GM12878 (cell line): ENCODE data around the gene DPPA5. TPM values are rescaled to one million over a fixed set of nuclear protein-coding genes. Genes with fewer than 3 reads are reported as not detected.

Experiments
- ATAC-seq: fragments of 200-7000 bp; cut with Tn5 transposase; 3 replicates; pipeline ENCODE4 v1.9.1; 2020; ENCODE audit warnings: mild to moderate bottlenecking, moderate library complexity
- BruUV-seq: library from RNA; stranded (reverse); fragments of 400-500 nt; replicated peaks from 2 replicates; lab custom pipeline; 2021; lab: Mats Ljungman, UMichigan
- CTCF ChIA-PET: fragments of 300-600 bp; sonication (Branson Sonifier 250); formaldehyde crosslinking; extraction: SDS; loops from one replicate; lab custom pipeline; 2021; ENCODE audit warnings: inconsistent platforms; lab: Yijun Ruan, JAX
- POLR2A ChIA-PET: fragments of 350-600 bp; formaldehyde crosslinking; extraction: SDS; loops from one replicate; lab custom pipeline; 2021; ENCODE audit warnings: inconsistent platforms; lab: Charles Lee
- RAD21 ChIA-PET: fragments of 300-600 bp; sonication (Branson Sonifier 250); formaldehyde crosslinking; loops from one replicate; lab custom pipeline; 2023; ENCODE audit warnings: antibody characterized with exemption; ENCODE audit not compliant: unreplicated experiment; lab: Charles Lee
- SMC1A ChIA-PET: fragments of 300-600 bp; sonication (Branson Sonifier 250); formaldehyde crosslinking; loops from one replicate; lab custom pipeline; 2023; ENCODE audit not compliant: unreplicated experiment, uncharacterized antibody; lab: Charles Lee
- DNase-seq: peaks from one replicate; pipeline ENCODE4 v3.0.0-alpha.2; 2011; ENCODE audit warnings: low read depth, low spot score
- FAIRE-seq: peaks from 3 replicates; lab custom pipeline; 2011; peaks lifted over from hg19 to GRCh38; lab: Jason Lieb, UNC
- H2AFZ ChIP-seq: 2 replicates; pipeline ENCODE4 v1.6.0; 2011; ENCODE audit warnings: low read depth, low read length, control low read depth; ENCODE audit not compliant: control insufficient read depth
- H3K27ac ChIP-seq: 2 replicates; pipeline ENCODE4 v1.5.1; 2011; ENCODE audit warnings: control low read depth; ENCODE audit not compliant: control insufficient read depth, insufficient read depth
- H3K27me3 ChIP-seq, 2 experiments: replicated peaks in 1 of 2; 2 replicates each; pipeline versions ENCODE4 v1.6.0 to v1.6.1; 2011; ENCODE audit warnings: low read length in 1 of 2; ENCODE audit not compliant: control insufficient read depth in 2 of 2, insufficient read depth in 2 of 2
- H3K36me3 ChIP-seq, 2 experiments: 2 replicates each; pipeline ENCODE4 v1.5.1; 2011; ENCODE audit warnings: low read length in 1 of 2; ENCODE audit not compliant: control insufficient read depth in 2 of 2, insufficient read depth in 2 of 2
- H3K4me1 ChIP-seq: 2 replicates; pipeline ENCODE4 v1.6.1; 2011; ENCODE audit warnings: mild to moderate bottlenecking, low read length, moderate library complexity, mixed read lengths; ENCODE audit not compliant: control insufficient read depth, insufficient read depth
- H3K4me2 ChIP-seq: 2 replicates; pipeline ENCODE4 v1.6.0; 2011; ENCODE audit warnings: control low read depth; ENCODE audit not compliant: control insufficient read depth, insufficient read depth
- H3K4me3 ChIP-seq: fragments of 200-600 bp; sonication (generic); 2 replicates; pipeline ENCODE4 v1.5.1; 2016
- H3K79me2 ChIP-seq: 2 replicates; pipeline ENCODE4 v1.6.0; 2011; ENCODE audit warnings: low read length; ENCODE audit not compliant: control insufficient read depth, insufficient read depth
- H3K9ac ChIP-seq: 2 replicates; pipeline ENCODE4 v1.8.0; 2011; ENCODE audit warnings: low read length, control low read depth, mixed read lengths; ENCODE audit not compliant: control insufficient read depth, insufficient read depth
- H3K9me3 ChIP-seq: replicated peaks from 3 replicates; pipeline ENCODE4 v1.5.1; 2011; ENCODE audit warnings: mild to moderate bottlenecking, low read length; ENCODE audit not compliant: control insufficient read depth, insufficient read depth
- H4K20me1 ChIP-seq: 2 replicates; pipeline ENCODE4 v1.6.0; 2011; ENCODE audit not compliant: control insufficient read depth, insufficient read depth
- BCL11A ChIP-seq: IDR thresholded peaks from 2 replicates; pipeline ENCODE4 v1.6.1; 2011; ENCODE audit warnings: low read depth, low read length
- CTCF ChIP-seq, 3 experiments: IDR thresholded peaks in 2 of 3; conservative IDR thresholded peaks in 1 of 3; 2 replicates each; pipeline ENCODE4 v1.5.1; 2011; ENCODE audit warnings: low read depth in 3 of 3, low read length in 3 of 3, mild to moderate bottlenecking in 3 of 3, control low read depth in 2 of 3, moderate library complexity in 2 of 3, inconsistent platforms in 1 of 3, mixed read lengths in 1 of 3; ENCODE audit not compliant: control insufficient read depth in 2 of 3, insufficient read depth in 1 of 3; ENCODE audit errors: extremely low read depth in 1 of 3
- GATAD2B ChIP-seq: fragments of 450-650 bp; conservative IDR thresholded peaks from 2 replicates; pipeline ENCODE4 v1.6.1; 2017; ENCODE audit warnings: low read depth, mild to moderate bottlenecking, moderate library complexity
- HSF1 ChIP-seq: fragments of 150-350 bp; IDR thresholded peaks from 2 replicates; pipeline ENCODE4 v1.6.1; 2014; ENCODE audit warnings: mild to moderate bottlenecking, low read depth, low read length
- JUND ChIP-seq: IDR thresholded peaks from 2 replicates; pipeline ENCODE4 v1.6.1; 2012; ENCODE audit warnings: low read depth, mild to moderate bottlenecking, low read length, improper control_type of control experiment, moderate library complexity
- PKNOX1 ChIP-seq: fragments of 450-650 bp; IDR thresholded peaks from 2 replicates; pipeline ENCODE4 v1.6.1; 2016; ENCODE audit warnings: mild to moderate bottlenecking
- SPI1 ChIP-seq: IDR thresholded peaks from 2 replicates; pipeline ENCODE4 v1.6.1; 2011; ENCODE audit warnings: low read depth, mild to moderate bottlenecking, low read length, moderate library complexity, borderline replicate concordance; ENCODE audit not compliant: insufficient read depth
- TCF3 ChIP-seq: IDR thresholded peaks from 2 replicates; pipeline ENCODE4 v1.6.1; 2012; ENCODE audit warnings: low read depth, mild to moderate bottlenecking, low read length, borderline replicate concordance; ENCODE audit not compliant: insufficient read depth
- WGBS: methylation state at CpG from one replicate; pipeline ENCODE4 v1.1.6; 2016; ENCODE audit warnings: low lambda C conversion rate; ENCODE audit not compliant: insufficient replicate concordance, insufficient coverage; ENCODE audit errors: missing lambda C conversion rate; 5-methylcytosine and 5-hydroxymethylcytosine counted together
- in situ Hi-C: fragments of 300-500 bp; cut with MboI; formaldehyde crosslinking; loops from 9 replicates; pipeline ENCODE4 v1.14.3; 2018; ENCODE audit warnings: mixed read lengths
- intact Hi-C: fragments of 100-400 bp; cut with micrococcal nuclease; formaldehyde crosslinking; loops from one replicate; pipeline ENCODE4 v1.14.2; 2022; ENCODE audit not compliant: unreplicated experiment
- polyA plus RNA-seq, 11 experiments: library from polyadenylated mRNA; depleted of rRNA in 4 of 11; unstranded in 6 of 11; stranded (reverse) in 5 of 11; fragments of >200 nt; fragmentation: Nextera tagmentation in 4 of 11; fragmentation: Illumina TruSeq in 1 of 11; extraction: Ambion mirVana in 4 of 11; extraction: Trizol in 1 of 11; gene quantifications; 1 replicate in 1 of 11; 2 replicates in 10 of 11; pipeline versions ENCODE4 v1.2.1 to v1.2.3, GENCODE V29; 2011 to 2016; ENCODE audit warnings: inconsistent platforms in 2 of 11, missing spikeins in 2 of 11, low read depth in 1 of 11
- total RNA-seq, 4 experiments: library from RNA; depleted of rRNA in 3 of 4; stranded (reverse); fragments of >200 nt in 3 of 4; fragmentation: Illumina TruSeq in 1 of 4; extraction: Trizol in 1 of 4; gene quantifications; 2 replicates each; pipeline versions ENCODE4 v1.2.1 to v1.2.3, GENCODE V29; 2013 to 2021

The DPPA5 gene
- total and polyA plus RNA-seq, 10 of the 15 experiments (the other 5 are each of a cell fraction or from before 2014, with no cell fraction given): not detected

- no TSS peak for BruUV-seq
- CTCF ChIA-PET: no interaction called here
These were observed 14.6 kb upstream of the DPPA5 start for GRCh38 chr6:73368675-73369074.

DNA sequence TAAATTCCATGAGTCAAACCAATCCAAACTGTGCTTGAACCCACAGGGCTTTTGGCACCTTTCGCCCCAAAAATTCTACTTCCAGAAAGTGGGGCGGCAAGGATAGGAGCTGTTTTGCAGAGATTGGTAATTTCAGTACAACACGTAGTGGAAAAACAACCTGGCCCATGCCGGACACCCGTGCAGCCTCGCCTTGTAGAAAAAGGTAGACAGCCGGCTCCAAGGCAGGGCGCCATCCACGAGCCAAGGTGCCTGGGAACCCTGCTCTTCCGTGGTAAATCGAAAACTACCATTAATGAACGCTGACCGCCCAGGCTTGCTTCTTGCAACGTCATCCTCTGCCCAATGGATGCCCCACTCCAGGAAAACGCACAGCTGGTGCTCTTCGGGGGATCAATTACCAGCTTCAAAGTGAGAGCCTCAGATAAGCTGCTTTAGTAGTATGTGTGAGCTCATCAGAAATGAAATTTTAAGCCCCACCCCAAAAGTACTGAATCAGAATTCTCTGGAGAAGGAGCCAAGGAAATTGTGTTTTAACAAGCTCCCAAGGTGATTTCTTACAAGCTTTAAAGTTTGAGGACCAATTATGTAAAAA, 13.8 kb upstream of the DPPA5 start:
- H2AFZ ChIP-seq: no peak overlapping the region
- ChIA-PET SMC1A (no interaction called here), POLR2A (interaction anchor here (0.5 kb wide), 1 partner anchor 71 kb away, joined by 6 read pairs; no protein-coding TSS in a partner anchor), CTCF (interaction anchor here (1.0 kb wide), 1 partner anchor 83 kb away, joined by 3 read pairs; no protein-coding TSS in a partner anchor), RAD21 (no interaction called here)
- no peak for DNase-seq
- no peak for FAIRE-seq
- 45% methylated on average over 16 of the region's 16 CpGs for WGBS
- no peaks in the 10 kb centered on the region for H3K36me3 ChIP-seq
- H3K4me2 ChIP-seq: no peak overlapping the region
- intact Hi-C loops (no loop called here), in situ Hi-C loops (no loop called here)
- no peak overlapping the region for H3K9ac ChIP-seq
- H3K4me3 ChIP-seq: no peak overlapping the region
- H3K4me1 ChIP-seq: no peaks in the 10 kb centered on the region
- H3K27me3 ChIP-seq: 0 out of 4 replicates have a peak, but pooled peaks cover 0 to 3% of the 10 kb centered on the region in 2 experiments
- no peaks in the 10 kb centered on the region for H3K79me2 ChIP-seq
- no peak overlapping the region for H3K27ac ChIP-seq
- H3K9me3 ChIP-seq: no peaks in the 10 kb centered on the region; the same call in 2 of the 3 replicates
- BruUV-seq: no TSS peak
- no peak for ATAC-seq
- no peaks in the 10 kb centered on the region for H4K20me1 ChIP-seq
- TF ChIP-seq GATAD2B: no peak
- no peak for TF ChIP-seq CTCF (IDR thresholded peaks at IDR 0.05 in 2 of 3, conservative IDR thresholded peaks at IDR 0.05 in 1 of 3; ENCODE audit: control insufficient read depth in 2 of 3, extremely low read depth in 1 of 3, insufficient read depth in 1 of 3, low read depth in 3 of 3, low read length in 3 of 3)
- TF ChIP-seq JUND: no peak
- no peak for TF ChIP-seq SPI1
- no peak for TF ChIP-seq HSF1
- no peak for TF ChIP-seq TCF3

More at GRCh38 chr6:73368675-73369074, 14.6 kb upstream of the DPPA5 start:
- Histone ChIP-seq H3K36me3 (no peaks in the 10 kb centered on the region), H3K27me3 (0 out of 4 replicates have a peak, but pooled peaks cover 0 to 3% of the 10 kb centered on the region in 2 experiments)
- SMC1A ChIA-PET: no interaction called here
- WGBS: 70% methylated on average over 4 of the region's 4 CpGs
- TF ChIP-seq BCL11A (no peak), PKNOX1 (no peak)
- TF ChIP-seq, all 136 proteins: peak for 0
- RAD21 ChIA-PET: no interaction called here
- H3K9ac ChIP-seq: no peak overlapping the region
- no peak overlapping the region for H3K4me3 ChIP-seq
- H3K27ac ChIP-seq: no peak overlapping the region
- in situ Hi-C loops (no loop called here), intact Hi-C loops (no loop called here)
- H3K4me2 ChIP-seq: no peak overlapping the region
- H3K79me2 ChIP-seq: no peaks in the 10 kb centered on the region
- FAIRE-seq (no peak), DNase-seq (no peak), ATAC-seq (no peak)
- no peaks in the 10 kb centered on the region for H4K20me1 ChIP-seq
- no peak overlapping the region for H2AFZ ChIP-seq
- H3K4me1 ChIP-seq: no peaks in the 10 kb centered on the region
- no peaks in the 10 kb centered on the region; the same call in 2 of the 3 replicates for H3K9me3 ChIP-seq
- POLR2A ChIA-PET: no interaction called here
